ENCODE results near the gene TFAP2A. TPM values are rescaled to one million over a fixed set of nuclear protein-coding genes. Genes with fewer than 3 reads are reported as not detected.

The TFAP2A gene
- total and polyA plus RNA-seq, 10 of the 15 experiments (the other 5 are each of a cell fraction or from before 2014, with no cell fraction given), result 0.05 to 0.46 (median 0.17) TPM; not detected in 4

DNA sequence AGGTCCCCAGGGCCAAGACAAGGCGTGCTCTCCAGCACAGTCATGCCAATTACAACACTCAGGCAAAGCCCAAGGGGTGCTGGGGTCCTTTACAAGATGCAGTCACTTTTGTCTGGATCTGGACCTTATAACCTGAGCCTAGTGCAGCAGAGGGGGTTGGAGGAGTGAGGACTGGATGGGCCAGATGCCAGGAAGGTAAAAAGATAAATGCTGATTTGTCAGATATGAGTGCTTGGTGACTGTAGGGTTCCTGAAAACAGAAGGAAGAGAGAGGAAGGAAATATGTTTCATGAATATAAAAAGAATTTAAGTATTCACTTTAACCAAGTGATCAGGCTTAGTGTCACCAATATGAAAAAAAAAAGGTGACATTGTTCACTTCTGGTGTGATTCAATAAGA lies 43.4 kb upstream of the TFAP2A start:
- CTCF ChIA-PET, result interaction anchor here (1.7 to 1.9 kb wide), 2 partner anchors 20 to 24 kb away, joined by 4 to 5 read pairs; no protein-coding TSS in a partner anchor
- TF ChIP-seq CBX3 (IDR thresholded peaks at IDR 0.05; ENCODE audit: borderline replicate concordance, low read depth) (no peak), CBX5 (IDR thresholded peaks at IDR 0.05; ENCODE audit: low read depth) (no peak), FOXM1 (IDR thresholded peaks at IDR 0.05; ENCODE audit: low read depth, low read length) (no peak), ZZZ3 (IDR thresholded peaks at IDR 0.05; ENCODE audit: control insufficient read depth, insufficient read length, low read depth) (no peak), KAT2A (conservative IDR thresholded peaks at IDR 0.05; ENCODE audit: control insufficient read depth, low read depth, low read length) (no peak), NFYA (IDR thresholded peaks at IDR 0.05; ENCODE audit: borderline replicate concordance, low read depth, low read length) (no peak), TCF12 (IDR thresholded peaks at IDR 0.05; ENCODE audit: low read depth, low read length) (no peak), MTA3 (IDR thresholded peaks at IDR 0.05; ENCODE audit: borderline replicate concordance, low read length) (no peak)
- TF ChIP-seq, protein P1, sequence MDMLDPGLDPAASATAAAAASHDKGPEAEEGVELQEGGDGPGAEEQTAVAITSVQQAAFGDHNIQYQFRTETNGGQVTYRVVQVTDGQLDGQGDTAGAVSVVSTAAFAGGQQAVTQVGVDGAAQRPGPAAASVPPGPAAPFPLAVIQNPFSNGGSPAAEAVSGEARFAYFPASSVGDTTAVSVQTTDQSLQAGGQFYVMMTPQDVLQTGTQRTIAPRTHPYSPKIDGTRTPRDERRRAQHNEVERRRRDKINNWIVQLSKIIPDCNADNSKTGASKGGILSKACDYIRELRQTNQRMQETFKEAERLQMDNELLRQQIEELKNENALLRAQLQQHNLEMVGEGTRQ (IDR thresholded peaks at IDR 0.05; ENCODE audit: borderline replicate concordance, low read depth, low read length), result no peak
- TF ChIP-seq, protein P2, sequence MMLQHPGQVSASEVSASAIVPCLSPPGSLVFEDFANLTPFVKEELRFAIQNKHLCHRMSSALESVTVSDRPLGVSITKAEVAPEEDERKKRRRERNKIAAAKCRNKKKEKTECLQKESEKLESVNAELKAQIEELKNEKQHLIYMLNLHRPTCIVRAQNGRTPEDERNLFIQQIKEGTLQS (IDR thresholded peaks at IDR 0.05; ENCODE audit: borderline replicate concordance, extremely low read depth, low read depth, low read length), result no peak
- Histone ChIP-seq H3K27ac (ENCODE audit: control insufficient read depth, insufficient read depth) (no peak overlapping the region), H2AFZ (ENCODE audit: control insufficient read depth, low read depth, low read length) (no peak overlapping the region), H3K9me3 (replicated peaks; ENCODE audit: control insufficient read depth, insufficient read depth, low read length) (no peaks in the 10 kb centered on the region; the same call in 2 of the 3 replicates), H3K4me3 (no peak overlapping the region), H3K4me1 (ENCODE audit: control insufficient read depth, insufficient read depth, low read length) (peaks cover 14% of the 10 kb centered on the region), H3K4me2 (ENCODE audit: control insufficient read depth, insufficient read depth) (no peak overlapping the region), H4K20me1 (ENCODE audit: control insufficient read depth, insufficient read depth) (no peaks in the 10 kb centered on the region), H3K79me2 (ENCODE audit: control insufficient read depth, insufficient read depth, low read length) (no peaks in the 10 kb centered on the region), H3K9ac (ENCODE audit: control insufficient read depth, insufficient read depth, low read length) (no peak overlapping the region), H3K36me3 (ENCODE audit: control insufficient read depth in 2 of 2, insufficient read depth in 2 of 2, low read length in 1 of 2) (no peaks in the 10 kb centered on the region), H3K27me3 (replicated peaks in 1 of 2; ENCODE audit: control insufficient read depth in 2 of 2, insufficient read depth in 2 of 2, low read length in 1 of 2) (no peaks in the 10 kb centered on the region)
- ATAC-seq, result no peak
- intact Hi-C loops (cut with micrococcal nuclease; ENCODE audit: unreplicated experiment), result no loop called here
- SMC1A ChIA-PET (ENCODE audit: uncharacterized antibody, unreplicated experiment), result interaction anchor here (1.2 kb wide), 1 partner anchor 13 kb away, joined by 3 read pairs; no protein-coding TSS in a partner anchor
- in situ Hi-C loops (cut with MboI), result no loop called here
- 9% methylated on average over 1 of the region's 1 CpG for WGBS (ENCODE audit: insufficient coverage, insufficient replicate concordance, low lambda C conversion rate, missing lambda C conversion rate)
- RAD21 ChIA-PET (ENCODE audit: unreplicated experiment), result no interaction called here
- no peak for DNase-seq (ENCODE audit: low read depth, low spot score)
- no peak for FAIRE-seq
- POLR2A ChIA-PET, result no interaction called here
- no TSS peak for BruUV-seq (replicated peaks)
